K562 (cell line): Measurements from ENCODE around the gene NT5DC4. TPM values are rescaled to one million over a fixed set of nuclear protein-coding genes. Genes with fewer than 3 reads are reported as not detected.

ENCODE experiments used
- BACH1 ChIP-seq: fragments of 200-800 bp; sonication (Bioruptor generic); IDR thresholded peaks from 2 replicates; pipeline ENCODE4 v1.6.1; 2016; ENCODE audit warnings: missing genetic modification characterization, missing compliant biosample characterization
- COPS2 ChIP-seq: fragments of 450-650 bp; conservative IDR thresholded peaks from 2 replicates; pipeline ENCODE4 v1.6.1; 2016; ENCODE audit warnings: mild to moderate bottlenecking, moderate library complexity
- DLX4 ChIP-seq: fragments of 250-450 bp; sonication (Bioruptor Pico); IDR thresholded peaks from 2 replicates; pipeline ENCODE4 v1.6.1; 2021; ENCODE audit warnings: mild to moderate bottlenecking
- EP300 ChIP-seq: IDR thresholded peaks from 2 replicates; pipeline ENCODE4 v1.6.1; 2012; ENCODE audit warnings: low read length, improper control_type of control experiment
- ETV5 ChIP-seq: sonication (generic); formaldehyde crosslinking; IDR thresholded peaks from 2 replicates; pipeline ENCODE4 v1.4.0; 2020; ENCODE audit warnings: low read depth, mild to moderate bottlenecking, missing genetic modification reagents
- HDAC2 ChIP-seq: fragments of 450-650 bp; IDR thresholded peaks from 2 replicates; pipeline ENCODE4 v1.6.1; 2016; ENCODE audit warnings: mild to moderate bottlenecking
- HNRNPH1 ChIP-seq: fragments of 200-400 bp; formaldehyde crosslinking; optimal IDR thresholded peaks from 2 replicates; pipeline ENCODE3; 2017; ENCODE audit warnings: low read depth, mild to moderate bottlenecking, low read length, moderate library complexity
- KLF16 ChIP-seq: IDR thresholded peaks from 2 replicates; pipeline ENCODE4 v1.6.1; 2016; ENCODE audit warnings: antibody characterized with exemption
- MTA2 ChIP-seq: fragments of 450-650 bp; IDR thresholded peaks from 2 replicates; pipeline ENCODE4 v1.6.1; 2016; ENCODE audit warnings: low read depth
- MYC ChIP-seq, 2 experiments: fragments of 250-450 bp in 1 of 2; sonication (Bioruptor Pico) in 1 of 2; IDR thresholded peaks; 2 replicates each; pipeline versions ENCODE4 v1.5.1 to v1.6.1; 2012 to 2021; ENCODE audit warnings: low read depth in 2 of 2, borderline replicate concordance in 1 of 2, improper control_type of control experiment in 1 of 2, low read length in 1 of 2, mild to moderate bottlenecking in 1 of 2, moderate library complexity in 1 of 2
- MYNN ChIP-seq, 2 experiments: sonication (generic); formaldehyde crosslinking in 1 of 2; IDR thresholded peaks; 2 replicates each; pipeline versions ENCODE4 v1.5.0 to v1.6.1; 2016 to 2020; ENCODE audit warnings: antibody characterized with exemption in 1 of 2, missing genetic modification reagents in 1 of 2
- NR2F6 ChIP-seq: fragments of 450-650 bp; formaldehyde crosslinking; IDR thresholded peaks from 2 replicates; pipeline ENCODE4 v1.4.0; 2020; ENCODE audit warnings: mild to moderate bottlenecking
- SIX5 ChIP-seq, 2 experiments: IDR thresholded peaks; 2 replicates each; pipeline ENCODE4 v1.6.1; 2011; ENCODE audit warnings: low read length in 2 of 2, borderline replicate concordance in 1 of 2, low read depth in 1 of 2, mild to moderate bottlenecking in 1 of 2, moderate library complexity in 1 of 2; ENCODE audit not compliant: insufficient read depth in 1 of 2
- SMAD1 ChIP-seq: fragments of 150-350 bp; IDR thresholded peaks from 2 replicates; pipeline ENCODE4 v1.6.1; 2014; ENCODE audit warnings: low read length, low read depth; ENCODE audit not compliant: partially characterized antibody
- SMAD3 ChIP-seq: fragments of 450-650 bp; formaldehyde crosslinking; conservative IDR thresholded peaks from 2 replicates; pipeline ENCODE4 v1.4.0; 2020; ENCODE audit warnings: mild to moderate bottlenecking
- ZC3H8 ChIP-seq: fragments of 450-650 bp; IDR thresholded peaks from 2 replicates; pipeline ENCODE4 v1.6.1; 2017
- ZNF134 ChIP-seq: fragments of 250-450 bp; sonication (Bioruptor Pico); conservative IDR thresholded peaks from 2 replicates; pipeline ENCODE4 v1.4.0; 2020
- ZNF583 ChIP-seq: fragments of 250-450 bp; sonication (Bioruptor Pico); IDR thresholded peaks from 2 replicates; pipeline ENCODE4 v1.4.0; 2020
- ZNF609 ChIP-seq: sonication (generic); formaldehyde crosslinking; IDR thresholded peaks from 2 replicates; pipeline ENCODE4 v1.8.1; 2023; ENCODE audit warnings: missing genetic modification reagents, mild to moderate bottlenecking, borderline replicate concordance
- ZNF75A ChIP-seq: fragments of 450-650 bp; formaldehyde crosslinking; IDR thresholded peaks from 2 replicates; pipeline ENCODE4 v1.4.0; 2020; ENCODE audit warnings: mild to moderate bottlenecking
- polyA plus RNA-seq, 8 experiments: library from polyadenylated mRNA; depleted of rRNA in 4 of 8; stranded (reverse) in 5 of 8; unstranded in 3 of 8; fragments of >200 nt; fragmentation: Nextera tagmentation in 2 of 8; fragmentation: Illumina TruSeq in 1 of 8; extraction: Ambion mirVana in 2 of 8; extraction: Trizol in 1 of 8; gene quantifications; 2 replicates each; pipeline versions ENCODE4 v1.2.1 to v1.2.3, GENCODE V29; 2011 to 2014; ENCODE audit warnings: inconsistent platforms in 1 of 8, missing spikeins in 1 of 8
- total RNA-seq, 7 experiments: library from RNA; depleted of rRNA in 6 of 7; stranded (reverse); fragments of >200 nt in 6 of 7; fragmentation: Illumina TruSeq in 2 of 7; extraction: Trizol in 2 of 7; gene quantifications; 2 replicates each; pipeline versions ENCODE4 v1.2.1 to v1.2.3, GENCODE V29; 2011 to 2021; ENCODE audit warnings: low replicate concordance in 1 of 7
- TF ChIP-seq, protein P1 (sequence below): sonication (generic); formaldehyde crosslinking; IDR thresholded peaks from 2 replicates; pipeline ENCODE4 v1.8.0; 2022; ENCODE audit warnings: mild to moderate bottlenecking, missing genetic modification reagents

NT5DC4 gene
- total and polyA plus RNA-seq, 9 of the 15 experiments (the other 6 are each of a cell fraction or from before 2014, with no cell fraction given), result 0.44 to 6.9 (median 2.5) TPM

- TF ChIP-seq, protein P1, sequence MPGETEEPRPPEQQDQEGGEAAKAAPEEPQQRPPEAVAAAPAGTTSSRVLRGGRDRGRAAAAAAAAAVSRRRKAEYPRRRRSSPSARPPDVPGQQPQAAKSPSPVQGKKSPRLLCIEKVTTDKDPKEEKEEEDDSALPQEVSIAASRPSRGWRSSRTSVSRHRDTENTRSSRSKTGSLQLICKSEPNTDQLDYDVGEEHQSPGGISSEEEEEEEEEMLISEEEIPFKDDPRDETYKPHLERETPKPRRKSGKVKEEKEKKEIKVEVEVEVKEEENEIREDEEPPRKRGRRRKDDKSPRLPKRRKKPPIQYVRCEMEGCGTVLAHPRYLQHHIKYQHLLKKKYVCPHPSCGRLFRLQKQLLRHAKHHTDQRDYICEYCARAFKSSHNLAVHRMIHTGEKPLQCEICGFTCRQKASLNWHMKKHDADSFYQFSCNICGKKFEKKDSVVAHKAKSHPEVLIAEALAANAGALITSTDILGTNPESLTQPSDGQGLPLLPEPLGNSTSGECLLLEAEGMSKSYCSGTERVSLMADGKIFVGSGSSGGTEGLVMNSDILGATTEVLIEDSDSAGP (CRISPR knock-in tag), result no peak
- TF ChIP-seq ZNF609 (CRISPR knock-in tag) (no peak), NR2F6 (CRISPR knock-in tag) (no peak), HDAC2 (0 out of 2 replicates have a peak, but pooled peaks have one; percentile 36), MTA2 (no peak), SIX5 (IDR thresholded peaks at IDR 0.05; ENCODE audit: borderline replicate concordance in 1 of 2, insufficient read depth in 1 of 2, low read depth in 1 of 2, low read length in 2 of 2) (no peak), ZNF583 (CRISPR knock-in tag) (no peak), ETV5 (CRISPR knock-in tag) (no peak), HNRNPH1 (no peak), COPS2 (no peak), ZC3H8 (no peak), DLX4 (CRISPR knock-in tag) (no peak), KLF16 (no peak), SMAD3 (CRISPR knock-in tag) (no peak), EP300 (0 out of 2 replicates have a peak, but pooled peaks have one; percentile 6), MYNN (IDR thresholded peaks at IDR 0.05) (0 out of 2 replicates have a peak, but pooled peaks have one; percentile 57), MYNN (CRISPR knock-in tag; IDR thresholded peaks at IDR 0.05) (no peak), BACH1 (tag) (no peak), SMAD1 (no peak), MYC (IDR thresholded peaks at IDR 0.05; ENCODE audit: low read depth, low read length) (peak; percentile 39; the same call in 1 of the 2 replicates), MYC (CRISPR knock-in tag; IDR thresholded peaks at IDR 0.05; ENCODE audit: borderline replicate concordance, low read depth) (no peak), ZNF134 (no peak), ZNF75A (CRISPR knock-in tag) (no peak)
These were observed 7.8 kb upstream of the NT5DC4 start (continued) for GRCh38 chr2:112712903-112713584.
